HG03103 (cell line): ENCODE results near the gene SPRR1A.

ENCODE experiments used
- ATAC-seq: cut with Tn5 transposase; IDR thresholded peaks from one replicate; pipeline ENCODE4 v1.9.1; 2021; ENCODE audit warnings: low read depth; ENCODE audit not compliant: unreplicated experiment

Gene SPRR1A

DNA sequence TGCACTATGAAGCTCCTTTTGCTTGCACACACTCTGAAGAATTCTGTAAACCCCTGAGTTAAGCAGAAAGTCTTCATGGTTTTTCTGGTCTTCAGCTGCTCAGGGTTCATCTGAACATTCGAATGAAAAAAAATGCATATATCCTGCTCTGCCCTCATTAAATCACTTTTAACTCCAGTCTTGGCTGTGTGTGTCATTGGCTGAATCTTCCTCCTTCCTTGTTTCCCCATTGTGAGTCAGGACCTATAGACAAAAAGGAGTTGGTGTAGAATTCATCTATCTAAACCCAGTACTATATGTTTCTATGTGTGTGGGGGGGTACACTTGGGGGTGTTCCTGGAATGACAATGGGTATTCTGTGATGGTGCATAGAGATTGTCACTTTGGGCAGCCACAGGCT is 40.5 kb downstream of the SPRR1A start:
- ATAC-seq = no peak

DNA sequence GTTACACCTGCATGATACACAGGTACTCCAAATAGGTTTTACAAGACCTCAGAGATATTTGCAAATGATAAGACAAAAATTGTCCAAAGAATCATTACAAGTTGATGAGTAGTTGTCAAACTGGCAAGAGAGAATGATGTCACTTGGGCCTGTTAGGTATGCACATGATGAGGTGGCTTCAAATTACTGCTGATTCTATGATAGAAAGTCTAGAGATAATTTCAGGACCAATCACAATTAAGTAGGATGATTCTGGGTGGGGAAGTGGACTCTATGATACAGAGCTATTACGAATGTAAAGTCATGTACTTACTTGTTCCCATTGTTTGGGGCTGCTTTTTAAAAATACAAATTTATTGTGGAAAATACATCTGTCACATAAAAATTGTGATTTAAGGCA is 41.9 kb downstream of the SPRR1A start:
- ATAC-seq = no peak

DNA sequence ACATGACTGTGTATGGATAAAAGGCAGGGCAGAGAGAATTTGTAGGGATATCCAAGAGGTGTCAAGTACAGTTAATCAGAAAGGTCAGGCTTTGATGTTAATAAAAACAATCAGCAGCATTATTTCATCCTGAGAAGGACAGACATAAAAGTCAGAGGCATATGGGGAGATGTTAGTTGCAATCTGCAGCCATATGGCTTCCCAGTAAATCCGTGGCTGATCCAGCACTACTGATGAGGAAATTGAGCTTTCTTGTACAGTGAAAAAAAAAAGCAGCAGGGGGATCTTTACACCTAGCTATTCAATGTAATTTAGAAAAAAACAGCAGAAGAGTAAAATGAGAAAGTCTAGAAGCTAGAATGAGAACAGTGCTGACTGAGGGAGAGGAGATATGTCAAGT is 44.9 kb downstream of the SPRR1A start:
- ATAC-seq = no peak

DNA sequence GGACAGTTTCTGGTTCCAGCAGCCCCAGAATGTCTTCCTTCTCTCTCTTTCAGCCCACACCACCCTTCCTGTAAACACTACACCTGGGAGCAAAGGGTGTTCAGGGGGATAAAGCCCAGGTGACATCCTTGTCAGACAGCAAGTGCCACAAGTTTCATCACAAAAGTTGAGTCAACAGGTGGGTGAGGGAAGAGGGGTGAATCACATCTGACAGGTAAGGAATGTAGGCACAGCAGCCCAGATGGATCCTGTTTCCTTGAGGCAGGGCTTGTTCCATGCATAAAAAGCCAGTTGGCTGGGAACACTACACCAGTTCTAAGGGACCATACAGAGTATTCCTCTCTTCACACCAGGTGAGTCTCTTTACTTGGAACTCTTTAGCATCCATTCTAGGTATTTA is 47.0 kb downstream of the SPRR1A start, which contains the start of gene SPRR1B:
Gene SPRR1B, plus strand, starts transcription at position 309 of the 400 bp plus-strand sequence. CDS start 1,143 bp downstream, outside the sequence.
- no peak for ATAC-seq

DNA sequence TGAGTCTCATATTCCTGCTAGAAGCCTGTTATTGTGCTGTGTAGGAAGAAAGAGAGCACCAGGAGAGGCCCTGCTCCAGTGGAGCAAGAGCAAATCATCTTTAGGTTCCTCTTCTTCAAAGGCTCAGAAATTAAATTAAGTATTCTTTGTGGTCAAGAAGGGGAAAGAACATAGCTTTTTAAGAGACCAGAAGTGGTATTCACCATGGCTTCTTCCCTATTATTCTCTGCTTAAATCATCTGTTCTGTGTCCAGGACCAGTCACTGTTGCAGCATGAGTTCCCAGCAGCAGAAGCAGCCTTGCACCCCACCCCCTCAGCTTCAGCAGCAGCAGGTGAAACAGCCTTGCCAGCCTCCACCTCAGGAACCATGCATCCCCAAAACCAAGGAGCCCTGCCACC is 48.2 kb downstream of the SPRR1A start:
- ATAC-seq = no peak

DNA sequence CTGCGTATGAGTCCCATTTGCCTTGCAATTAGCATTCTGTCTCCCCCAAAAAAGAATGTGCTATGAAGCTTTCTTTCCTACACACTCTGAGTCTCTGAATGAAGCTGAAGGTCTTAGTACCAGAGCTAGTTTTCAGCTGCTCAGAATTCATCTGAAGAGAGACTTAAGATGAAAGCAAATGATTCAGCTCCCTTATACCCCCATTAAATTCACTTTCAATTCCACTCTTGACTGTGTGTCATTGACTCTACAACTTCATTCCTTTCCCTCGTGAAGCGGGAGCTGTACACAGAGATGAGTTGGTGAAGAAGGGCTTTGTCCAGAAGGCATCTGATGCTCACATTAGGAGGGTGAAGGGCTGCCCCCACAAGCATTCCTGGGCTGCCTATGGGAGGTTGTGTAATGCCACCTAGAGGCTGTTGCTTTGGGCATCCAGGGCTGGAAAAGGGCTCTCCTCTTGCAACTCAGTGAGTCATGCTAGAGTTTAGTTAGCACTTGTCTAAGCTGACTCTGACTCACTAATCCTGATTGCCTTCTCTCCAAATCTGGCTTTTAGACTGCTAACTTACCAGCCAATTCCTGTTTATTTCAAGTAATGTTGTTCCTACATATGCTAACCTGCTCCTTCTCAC is 48.9 kb downstream of the SPRR1A start:
- ATAC-seq = no peak

DNA sequence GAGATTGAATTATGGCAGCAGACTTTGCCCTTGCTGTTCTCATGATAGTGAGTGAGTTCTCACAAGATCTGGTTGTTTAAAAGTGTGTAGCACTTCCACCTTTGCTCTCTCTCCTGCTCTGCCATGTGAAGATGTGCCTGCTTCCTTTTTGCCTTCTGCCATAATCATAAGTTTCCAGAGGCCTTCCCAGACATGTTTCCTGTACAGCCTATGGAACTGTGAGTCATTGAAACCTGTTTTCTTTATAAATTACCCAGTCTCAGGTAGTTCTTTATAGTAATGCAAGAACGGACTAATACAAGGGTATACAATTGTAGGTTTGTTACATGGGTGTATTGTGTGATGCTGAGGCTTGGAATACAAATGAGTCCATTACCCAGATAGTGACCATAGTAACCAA is 51.3 kb downstream of the SPRR1A start:
- no peak for ATAC-seq
